Measurements from ENCODE around the gene TAS1R1. TPM values are rescaled to one million over a fixed set of nuclear protein-coding genes. Genes with fewer than 3 reads are reported as not detected.

TAS1R1 gene
- total RNA-seq, 1 donor from 2014 or later = not detected

DNA sequence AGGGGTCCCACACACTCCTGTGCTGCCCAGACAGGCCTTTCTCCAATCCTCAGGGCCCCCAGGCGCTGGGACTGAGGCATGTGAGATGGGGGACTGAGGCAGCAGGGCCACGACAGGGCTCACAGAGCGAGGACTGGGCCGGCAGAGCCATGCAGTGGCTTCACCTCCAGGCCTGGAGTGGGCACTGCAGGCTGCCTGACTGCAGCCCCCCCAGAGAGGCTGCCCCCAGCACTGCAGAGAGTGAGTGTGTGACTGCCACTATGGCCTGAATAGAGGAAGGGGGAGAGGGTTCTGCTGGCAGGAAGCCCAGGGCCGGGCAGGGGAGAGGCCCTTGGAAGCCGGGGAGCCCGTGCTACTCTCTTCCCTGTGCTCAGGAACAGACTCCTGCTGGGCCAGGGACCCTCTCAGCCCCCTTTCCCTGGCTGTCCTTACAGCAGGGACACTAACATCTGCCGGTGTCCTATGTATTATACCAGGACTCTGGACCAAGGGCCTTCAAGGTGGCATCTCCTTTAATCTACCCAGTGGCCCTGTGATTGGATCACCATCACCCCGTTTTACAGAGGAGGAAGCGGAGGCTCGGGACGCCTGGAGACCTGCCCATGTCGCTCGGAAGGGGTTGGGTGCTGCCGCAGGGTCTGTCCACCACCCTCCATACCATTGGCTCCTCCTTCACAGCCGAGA is 43.4 kb upstream of the TAS1R1 start:
- Mint-ChIP-seq H3K4me1 (ENCODE audit: low read depth) (no peaks in the 10 kb centered on the region), H3K36me3 (ENCODE audit: low read depth) (no peaks in the 10 kb centered on the region), H3K27ac (no peak overlapping the region), H3K9me3 (no peaks in the 10 kb centered on the region), H3K27me3 (ENCODE audit: low read depth) (no peaks in the 10 kb centered on the region), H3K4me3 (ENCODE audit: low read depth) (no peak overlapping the region)
- intact Hi-C loops (cut with micrococcal nuclease) = no loop called here
- DNase-seq (ENCODE audit: low spot score) = no peak

DNA sequence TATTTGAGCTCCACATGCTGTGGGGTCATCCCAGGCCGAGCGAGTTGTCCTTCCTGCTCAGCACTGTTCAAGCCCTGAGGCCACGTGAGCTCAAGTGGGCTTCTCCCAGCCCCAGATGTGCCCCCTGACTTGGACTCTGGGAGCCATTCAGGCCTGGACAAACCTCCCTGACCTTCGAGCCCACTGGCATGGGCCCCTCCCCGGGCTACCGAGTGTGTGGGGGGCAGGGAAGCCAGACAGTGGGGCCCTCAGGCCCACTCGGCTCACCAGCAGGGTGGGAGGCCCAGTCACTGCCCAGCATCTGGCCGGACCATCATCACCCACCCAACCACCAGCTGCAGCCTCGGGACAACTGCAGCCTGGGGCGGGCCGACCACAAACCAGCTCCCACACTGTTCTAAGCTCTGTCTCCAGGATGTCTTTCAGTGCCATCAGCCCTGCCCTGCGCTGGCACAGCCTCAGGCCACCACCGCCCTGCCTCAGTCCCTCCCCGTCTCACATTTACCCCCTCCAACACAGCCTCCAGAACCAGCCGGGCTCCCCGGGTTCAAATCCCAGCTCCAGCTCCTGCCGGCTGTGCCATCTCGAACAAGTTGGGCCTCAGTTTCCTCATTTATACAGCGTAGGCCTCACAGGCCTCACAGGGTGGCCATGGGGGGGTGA is 42.7 kb upstream of the TAS1R1 start:
- H3K36me3 Mint-ChIP-seq (ENCODE audit: low read depth) = no peaks in the 10 kb centered on the region
- intact Hi-C loops (cut with micrococcal nuclease) = no loop called here
- no peak overlapping the region for H3K27ac Mint-ChIP-seq
- H3K9me3 Mint-ChIP-seq = no peaks in the 10 kb centered on the region
- DNase-seq (ENCODE audit: low spot score) = no peak
- H3K27me3 Mint-ChIP-seq (ENCODE audit: low read depth) = no peaks in the 10 kb centered on the region
- no peaks in the 10 kb centered on the region for H3K4me1 Mint-ChIP-seq (ENCODE audit: low read depth)
- H3K4me3 Mint-ChIP-seq (ENCODE audit: low read depth) = no peak overlapping the region

DNA sequence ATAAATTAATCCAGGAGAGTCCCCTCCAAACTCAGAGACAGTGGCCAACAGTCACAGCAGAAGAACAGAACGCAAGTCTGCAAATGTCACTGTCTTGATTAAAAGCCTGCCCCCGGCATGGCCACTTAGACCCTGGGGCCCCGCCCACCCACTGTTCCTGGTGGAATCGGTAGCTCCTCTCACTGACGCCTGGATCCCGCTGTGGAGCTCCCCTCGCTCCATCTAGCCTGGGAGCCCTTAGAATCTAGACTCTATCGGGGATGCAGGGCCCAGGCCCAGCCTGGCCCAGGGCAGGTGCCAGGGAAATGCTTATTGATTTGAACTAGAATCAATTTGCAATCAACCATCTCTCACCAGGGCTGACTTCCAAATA is 42.2 kb upstream of the TAS1R1 start:
- intact Hi-C loops (cut with micrococcal nuclease) = no loop called here
- Mint-ChIP-seq H3K27me3 (ENCODE audit: low read depth) (no peaks in the 10 kb centered on the region), H3K27ac (no peak overlapping the region), H3K4me3 (ENCODE audit: low read depth) (no peak overlapping the region), H3K36me3 (ENCODE audit: low read depth) (no peaks in the 10 kb centered on the region), H3K4me1 (ENCODE audit: low read depth) (no peaks in the 10 kb centered on the region), H3K9me3 (no peaks in the 10 kb centered on the region)
- no peak for DNase-seq (ENCODE audit: low spot score)

DNA sequence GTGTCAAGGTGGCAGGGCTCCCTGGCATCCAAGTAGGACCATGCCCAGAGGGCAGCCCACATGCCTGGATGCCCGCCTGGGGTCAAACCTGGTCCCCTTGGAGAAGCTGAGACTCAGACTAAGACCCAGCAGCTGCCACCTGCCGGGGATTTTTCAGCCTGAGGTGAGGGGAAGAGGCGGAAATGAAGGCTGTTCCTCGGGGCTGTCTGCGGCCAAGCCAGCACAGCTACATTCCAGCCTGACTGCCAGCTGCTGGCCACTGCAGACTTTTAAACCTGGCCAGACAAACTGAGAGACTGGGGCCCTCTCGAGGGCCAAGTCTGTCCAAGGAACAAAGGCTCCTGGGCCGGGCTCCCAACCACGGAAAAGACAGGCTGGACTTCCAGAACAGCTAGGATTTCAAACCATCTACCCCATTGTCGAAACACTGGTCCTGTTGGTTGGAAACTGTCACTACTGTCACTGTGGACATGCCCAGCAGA is 41.7 kb upstream of the TAS1R1 start:
- Mint-ChIP-seq H3K9me3 (no peaks in the 10 kb centered on the region), H3K4me3 (ENCODE audit: low read depth) (no peak overlapping the region), H3K27me3 (ENCODE audit: low read depth) (no peaks in the 10 kb centered on the region), H3K4me1 (ENCODE audit: low read depth) (no peaks in the 10 kb centered on the region), H3K27ac (no peak overlapping the region), H3K36me3 (ENCODE audit: low read depth) (no peaks in the 10 kb centered on the region)
- DNase-seq (ENCODE audit: low spot score) = no peak
- intact Hi-C loops (cut with micrococcal nuclease) = no loop called here

DNA sequence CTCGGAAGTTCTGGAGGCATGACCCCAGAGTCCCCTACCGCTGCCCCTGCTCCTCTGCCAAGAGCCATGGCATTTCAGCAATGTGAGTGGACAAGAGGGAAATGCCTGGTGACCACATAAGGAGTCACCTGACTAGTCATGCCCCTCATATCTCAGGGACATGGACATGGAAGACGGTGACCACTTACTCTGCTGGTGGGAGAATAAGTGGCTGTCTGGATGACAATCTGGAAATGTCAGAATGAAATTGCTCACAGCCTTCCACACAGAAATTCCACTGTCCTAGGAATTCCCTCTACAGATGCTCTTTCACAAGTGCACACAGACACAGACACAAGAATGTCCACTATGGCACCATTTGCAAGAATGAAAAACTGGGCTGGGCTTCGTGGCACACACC is 39.3 kb upstream of the TAS1R1 start:
- no peak overlapping the region for H3K27ac Mint-ChIP-seq

DNA sequence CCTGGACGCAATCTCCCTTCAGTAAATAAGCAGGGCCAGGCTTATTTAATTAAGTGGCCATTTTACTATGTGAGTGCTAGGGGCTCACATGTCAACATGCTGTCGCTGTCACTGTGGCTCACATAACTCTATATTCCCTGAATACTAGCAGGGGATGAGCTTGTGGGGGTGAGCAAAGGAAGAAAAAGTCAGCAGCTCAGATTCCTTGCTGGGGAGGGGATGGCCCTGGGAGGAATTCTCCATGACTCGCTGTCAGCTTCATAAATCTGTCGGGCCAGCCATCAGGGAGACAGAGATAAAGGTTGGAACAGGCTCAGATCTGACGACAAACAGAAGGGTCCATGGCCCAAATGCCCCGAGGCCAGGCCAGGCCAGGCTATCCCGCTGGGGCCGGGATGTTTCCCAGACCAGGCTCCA is 37.7 kb upstream of the TAS1R1 start:
- Mint-ChIP-seq H3K36me3 (ENCODE audit: low read depth) (no peaks in the 10 kb centered on the region), H3K9me3 (no peaks in the 10 kb centered on the region)
- intact Hi-C loops (cut with micrococcal nuclease) = no loop called here

More for the DNA sequence above, 39.3 kb upstream of the TAS1R1 start:
- H3K27me3 Mint-ChIP-seq (ENCODE audit: low read depth) = no peaks in the 10 kb centered on the region
- intact Hi-C loops (cut with micrococcal nuclease) = no loop called here
- H3K9me3 Mint-ChIP-seq = no peaks in the 10 kb centered on the region
- no peaks in the 10 kb centered on the region for H3K36me3 Mint-ChIP-seq (ENCODE audit: low read depth)
- H3K4me3 Mint-ChIP-seq (ENCODE audit: low read depth) = no peak overlapping the region
- no peaks in the 10 kb centered on the region for H3K4me1 Mint-ChIP-seq (ENCODE audit: low read depth)
- DNase-seq (ENCODE audit: low spot score) = no peak

DNA sequence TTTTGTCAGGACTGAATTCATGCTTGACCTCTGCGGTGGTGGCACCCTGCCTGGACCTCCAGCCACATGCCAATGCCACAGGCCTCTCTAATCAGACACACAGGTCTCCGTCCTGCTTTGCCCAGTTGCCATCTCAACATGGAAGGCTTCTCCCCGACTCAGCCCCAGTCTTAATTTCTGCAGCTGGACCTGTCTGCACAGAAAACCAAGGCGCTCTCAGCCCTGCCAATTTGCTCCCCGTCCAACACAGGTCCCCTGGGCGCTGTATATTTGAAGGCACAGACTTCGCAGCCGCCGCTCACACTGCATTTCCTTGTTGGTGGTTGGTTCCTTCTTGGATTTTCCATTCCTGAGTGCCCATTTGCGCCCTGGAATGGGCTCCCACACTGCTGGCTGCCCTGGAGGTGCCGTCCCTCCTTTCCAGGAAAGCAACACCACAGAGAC is 35.6 kb upstream of the TAS1R1 start:
- H3K27me3 Mint-ChIP-seq (ENCODE audit: low read depth) = no peaks in the 10 kb centered on the region
- intact Hi-C loops (cut with micrococcal nuclease) = no loop called here
- DNase-seq (ENCODE audit: low spot score) = no peak
- no peak overlapping the region for H3K4me3 Mint-ChIP-seq (ENCODE audit: low read depth)
- no peak overlapping the region for H3K27ac Mint-ChIP-seq
- peaks cover 12% of the 10 kb centered on the region for H3K36me3 Mint-ChIP-seq (ENCODE audit: low read depth)
- peaks cover 3% of the 10 kb centered on the region for H3K4me1 Mint-ChIP-seq (ENCODE audit: low read depth)
- H3K9me3 Mint-ChIP-seq = no peaks in the 10 kb centered on the region

More for the DNA sequence above, 37.7 kb upstream of the TAS1R1 start:
- Mint-ChIP-seq H3K4me1 (ENCODE audit: low read depth) (peaks cover 3% of the 10 kb centered on the region), H3K27ac (no peak overlapping the region), H3K4me3 (ENCODE audit: low read depth) (no peak overlapping the region), H3K27me3 (ENCODE audit: low read depth) (no peaks in the 10 kb centered on the region)
- DNase-seq (ENCODE audit: low spot score) = no peak

DNA sequence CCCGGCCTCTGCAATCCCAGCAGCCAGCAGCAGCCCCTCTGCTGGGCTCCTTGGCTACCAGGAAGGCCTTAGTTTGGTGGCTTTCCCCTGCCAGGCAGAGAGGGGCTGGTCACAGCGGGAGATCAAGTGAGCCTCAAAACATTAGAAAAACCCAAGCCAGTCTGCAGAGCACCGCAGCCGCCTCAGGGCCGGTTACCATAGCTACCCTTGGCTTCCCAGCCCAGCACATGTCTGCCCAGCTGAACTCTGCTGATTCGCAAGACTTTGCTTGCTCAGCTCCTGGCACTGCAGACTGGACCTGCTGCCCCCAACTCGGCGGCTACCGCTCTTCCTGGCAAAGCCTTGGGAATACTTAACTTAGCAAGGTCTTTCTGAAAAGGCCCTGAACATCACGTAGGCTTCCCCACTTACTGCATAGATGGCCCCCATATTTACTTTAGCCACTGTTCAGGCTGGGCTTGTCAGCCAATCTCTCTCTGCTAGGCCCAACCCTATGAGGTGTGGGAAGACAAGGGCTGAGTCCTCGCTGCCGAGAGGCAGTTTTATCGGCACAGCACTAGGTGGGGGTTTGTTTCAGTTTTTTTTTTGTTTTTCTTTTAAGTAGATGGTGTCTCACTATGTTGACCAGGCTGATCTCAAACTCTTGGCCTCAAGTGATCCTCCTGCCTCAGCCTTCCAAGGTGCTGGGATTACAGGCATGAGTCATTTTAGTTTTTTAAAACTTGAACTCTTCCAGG is 35.0 kb upstream of the TAS1R1 start:
- Mint-ChIP-seq H3K9me3 (no peaks in the 10 kb centered on the region), H3K4me1 (ENCODE audit: low read depth) (peaks cover 3% of the 10 kb centered on the region), H3K36me3 (ENCODE audit: low read depth) (peaks cover 12% of the 10 kb centered on the region), H3K4me3 (ENCODE audit: low read depth) (no peak overlapping the region), H3K27ac (no peak overlapping the region), H3K27me3 (ENCODE audit: low read depth) (no peaks in the 10 kb centered on the region)
- intact Hi-C loops (cut with micrococcal nuclease) = no loop called here
- no peak for DNase-seq (ENCODE audit: low spot score)

DNA sequence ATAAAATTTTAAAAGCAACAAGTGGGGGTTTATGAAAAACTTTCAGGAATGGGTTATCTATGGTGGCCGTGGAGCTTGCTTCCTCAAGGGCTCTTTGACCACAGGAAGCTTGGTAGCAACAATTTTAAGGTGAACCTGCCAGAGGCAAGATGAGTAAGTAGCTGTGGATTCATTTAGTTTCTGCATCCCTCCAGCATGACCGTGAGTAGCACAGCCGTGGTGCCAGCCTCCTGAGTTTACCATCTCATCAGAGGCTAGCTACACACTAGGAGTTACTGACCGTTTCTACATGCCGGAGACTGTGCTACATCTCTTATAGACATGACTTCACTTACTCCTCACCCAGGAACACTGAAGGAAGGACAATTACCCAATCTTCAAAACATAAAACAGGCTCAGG is 33.6 kb upstream of the TAS1R1 start:
- H3K4me1 Mint-ChIP-seq (ENCODE audit: low read depth) = peaks cover 3% of the 10 kb centered on the region
- no peak overlapping the region for H3K27ac Mint-ChIP-seq
- no peak for DNase-seq (ENCODE audit: low spot score)
- H3K9me3 Mint-ChIP-seq = no peaks in the 10 kb centered on the region
- H3K27me3 Mint-ChIP-seq (ENCODE audit: low read depth) = no peaks in the 10 kb centered on the region
- no peak overlapping the region for H3K4me3 Mint-ChIP-seq (ENCODE audit: low read depth)
- intact Hi-C loops (cut with micrococcal nuclease) = no loop called here
- H3K36me3 Mint-ChIP-seq (ENCODE audit: low read depth) = peaks cover 25% of the 10 kb centered on the region

DNA sequence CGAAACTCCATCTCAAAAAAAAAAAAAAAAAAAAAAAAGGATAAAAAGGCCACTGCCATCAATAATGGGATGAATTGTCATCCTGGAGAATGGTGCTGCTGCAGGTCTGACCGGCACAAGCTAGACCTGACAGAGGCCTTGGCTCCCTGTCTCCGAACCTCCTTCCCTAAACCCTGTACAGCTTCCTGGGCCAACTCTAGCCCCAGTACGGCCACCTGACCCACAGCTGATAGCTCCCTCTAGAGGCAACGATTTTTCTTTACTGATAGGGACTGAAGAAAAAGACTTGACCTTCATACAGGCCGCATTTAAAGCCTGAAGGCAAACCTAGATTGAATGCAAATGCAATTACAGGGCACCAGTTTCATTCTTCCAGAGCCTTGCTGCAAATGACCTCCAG is 31.5 kb upstream of the TAS1R1 start:
- Mint-ChIP-seq H3K4me3 (ENCODE audit: low read depth) (no peak overlapping the region), H3K27me3 (ENCODE audit: low read depth) (no peaks in the 10 kb centered on the region), H3K36me3 (ENCODE audit: low read depth) (peaks cover 36% of the 10 kb centered on the region), H3K27ac (no peak overlapping the region), H3K4me1 (ENCODE audit: low read depth) (peaks cover 3% of the 10 kb centered on the region), H3K9me3 (no peaks in the 10 kb centered on the region)
- no peak for DNase-seq (ENCODE audit: low spot score)
- intact Hi-C loops (cut with micrococcal nuclease) = no loop called here

DNA sequence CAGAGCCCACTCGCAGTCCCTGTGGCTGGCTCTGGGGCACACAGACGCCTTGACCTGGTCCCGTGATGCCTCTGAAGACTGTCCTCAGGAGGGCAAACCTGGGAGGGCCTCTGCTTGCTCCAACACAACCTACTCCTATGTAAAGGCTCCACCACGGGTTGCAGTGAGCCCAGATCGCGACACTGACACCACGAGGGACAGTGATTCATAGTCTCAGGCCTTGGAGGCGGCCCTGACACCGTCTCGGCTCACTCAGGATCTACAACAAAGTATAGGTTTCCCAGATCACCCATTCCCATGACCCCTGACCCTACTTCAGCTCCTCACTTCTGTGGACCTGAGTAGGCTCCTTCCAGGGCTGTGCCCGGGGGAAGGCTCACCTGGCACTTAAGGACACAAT is 28.8 kb upstream of the TAS1R1 start:
- Mint-ChIP-seq H3K4me1 (ENCODE audit: low read depth) (peaks cover 3% of the 10 kb centered on the region), H3K9me3 (no peaks in the 10 kb centered on the region), H3K4me3 (ENCODE audit: low read depth) (no peak overlapping the region), H3K27me3 (ENCODE audit: low read depth) (no peaks in the 10 kb centered on the region), H3K36me3 (ENCODE audit: low read depth) (peaks cover 49% of the 10 kb centered on the region), H3K27ac (no peak overlapping the region)
- no peak for DNase-seq (ENCODE audit: low spot score)
- intact Hi-C loops (cut with micrococcal nuclease) = no loop called here

DNA sequence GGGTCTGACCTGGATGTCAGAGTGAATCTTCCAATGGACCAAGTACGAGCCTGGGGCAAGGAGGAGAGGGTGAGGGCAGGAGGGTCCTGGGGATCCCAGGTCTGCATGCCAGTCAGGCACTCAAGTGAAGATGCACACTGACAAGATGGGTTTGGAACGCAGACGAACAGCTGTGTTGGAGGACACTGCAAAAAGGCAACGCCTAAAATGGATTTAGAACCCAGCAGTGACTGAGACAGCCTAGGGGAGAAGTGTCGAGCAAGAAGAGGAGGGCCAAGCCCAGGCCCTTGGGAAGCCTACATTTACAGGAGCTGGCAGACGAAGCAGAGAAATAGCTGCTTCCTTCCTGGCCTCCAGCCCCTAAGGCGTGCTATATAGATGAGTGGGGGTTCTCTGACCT is 26.6 kb upstream of the TAS1R1 start:
- no peaks in the 10 kb centered on the region for H3K27me3 Mint-ChIP-seq (ENCODE audit: low read depth)
- intact Hi-C loops (cut with micrococcal nuclease) = no loop called here
- no peak overlapping the region for H3K4me3 Mint-ChIP-seq (ENCODE audit: low read depth)
- H3K9me3 Mint-ChIP-seq = no peaks in the 10 kb centered on the region
- H3K4me1 Mint-ChIP-seq (ENCODE audit: low read depth) = no peaks in the 10 kb centered on the region
- H3K36me3 Mint-ChIP-seq (ENCODE audit: low read depth) = peaks cover 66% of the 10 kb centered on the region
- DNase-seq (ENCODE audit: low spot score) = no peak
- no peak overlapping the region for H3K27ac Mint-ChIP-seq
